ENCODE data around the gene TGIF1.
"Not testable (repeated sequence)": the region's sequence is repeated elsewhere in the genome, so short reads cannot be mapped to it uniquely, and the experiment has no call there.

Gene TGIF1

GRCh38 chr18:3457261-3457724 is 7.3 kb downstream of the TGIF1 start:
- DNase-seq = no peak

DNA sequence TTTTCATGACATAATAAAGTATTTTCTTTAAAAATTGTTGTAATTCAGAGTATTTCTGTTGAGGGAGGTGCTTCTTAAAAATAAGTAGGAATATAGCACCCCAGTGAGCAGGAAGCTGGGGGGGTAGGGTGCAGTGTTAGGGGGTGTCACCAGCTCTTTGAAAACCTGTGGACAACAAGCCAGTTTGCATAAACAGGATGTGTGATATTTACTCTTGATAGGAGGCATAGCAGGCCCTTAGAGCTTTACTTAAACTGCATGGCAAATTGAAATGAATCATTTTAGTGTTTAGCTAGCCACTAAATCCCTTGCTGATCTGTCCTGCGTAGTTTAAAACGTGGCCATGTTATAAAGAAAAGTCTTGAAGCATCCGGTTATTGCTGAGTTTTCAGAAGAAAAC is 8.4 kb downstream of the TGIF1 start:
- no peak for DNase-seq

- DNase-seq = no peak
Measured at GRCh38 chr18:3458952-3459853, 9.2 kb downstream of the TGIF1 start.

DNA sequence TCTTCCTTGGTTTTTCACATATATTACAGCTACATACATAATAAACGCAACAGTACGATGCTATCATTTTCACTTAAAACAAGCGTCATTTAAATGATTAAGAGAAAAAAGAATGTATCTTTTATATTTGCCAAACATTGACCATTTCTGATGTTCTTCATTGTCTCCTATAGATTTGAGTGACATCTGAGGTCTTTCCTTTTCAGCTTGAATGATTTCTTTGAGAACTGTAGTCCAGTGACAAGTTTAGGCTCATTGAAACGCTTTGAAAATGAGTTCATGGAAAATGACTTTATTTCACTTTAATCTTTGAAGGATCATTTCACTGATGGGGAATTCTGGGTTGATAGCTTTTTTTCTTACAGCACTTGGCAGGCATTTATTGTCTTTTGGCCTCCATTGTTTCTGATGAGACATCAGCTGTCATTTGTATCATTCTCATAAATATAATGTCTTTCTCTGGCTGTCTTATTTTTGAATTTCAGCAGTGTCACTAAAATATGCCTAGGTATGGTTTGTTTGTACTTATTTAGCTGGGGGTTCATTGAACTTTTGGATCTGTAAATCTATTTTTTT is 10.9 kb downstream of the TGIF1 start:
- no peak for DNase-seq

- no peak for DNase-seq
Measured at GRCh38 chr18:3461704-3462103, 11.7 kb downstream of the TGIF1 start.

DNA sequence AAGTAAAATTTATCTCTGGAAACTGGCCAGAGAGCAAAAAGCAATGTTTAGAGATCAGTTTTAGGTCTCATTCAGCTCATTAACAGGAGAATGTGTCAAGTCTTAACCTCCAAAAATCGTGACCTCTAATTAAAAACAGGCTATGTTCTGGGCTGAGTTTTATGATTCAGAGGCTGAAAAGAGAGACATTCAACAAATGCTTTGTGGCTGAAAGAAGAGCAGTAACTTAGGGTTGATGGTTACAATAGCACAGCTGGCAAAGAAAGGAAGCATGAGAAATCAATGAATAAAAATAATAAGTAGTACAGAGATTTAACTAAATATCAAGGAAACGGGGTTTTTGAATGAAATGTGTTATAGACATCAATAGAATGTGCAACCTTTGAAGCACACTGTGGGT is 13.1 kb downstream of the TGIF1 start:
- no peak for DNase-seq

DNA sequence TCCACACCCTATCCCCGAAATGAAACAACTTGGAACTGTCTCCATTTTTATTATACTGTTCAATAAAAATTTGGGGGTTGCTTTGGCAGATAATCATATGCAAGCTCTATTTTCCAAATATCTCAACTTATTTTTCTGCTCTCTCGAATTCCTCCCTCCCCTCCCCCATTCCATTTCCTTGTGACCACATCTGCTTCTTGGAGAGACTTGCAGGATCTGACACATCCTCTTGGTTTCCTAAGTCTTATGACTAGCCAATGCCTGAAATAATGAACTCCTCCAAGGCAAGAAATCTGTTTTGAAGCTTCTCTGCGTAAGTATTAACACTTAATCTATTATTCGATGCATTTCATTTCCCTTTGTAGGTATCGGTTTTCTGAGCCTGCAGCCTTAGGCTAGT is 16.1 kb downstream of the TGIF1 start:
- DNase-seq = no peak

DNA sequence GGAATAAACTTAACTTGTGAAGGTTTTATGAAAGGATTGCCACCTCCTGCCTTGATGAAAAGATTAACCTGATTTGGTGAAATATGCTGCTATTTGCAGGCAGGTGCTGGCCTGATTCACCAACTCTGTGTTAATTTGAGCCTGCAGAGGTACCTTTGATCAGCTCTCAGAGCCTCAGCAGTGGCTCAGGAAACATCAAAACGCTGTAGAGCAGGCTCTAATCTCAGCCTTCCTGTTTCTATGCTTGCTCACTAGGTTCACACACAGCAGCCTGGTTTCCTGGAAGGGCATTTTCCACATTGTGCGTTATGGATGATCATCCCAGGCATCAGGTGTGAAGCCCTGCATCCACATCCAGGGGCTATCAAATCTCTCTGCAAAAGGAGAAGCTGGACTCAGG is 16.9 kb downstream of the TGIF1 start:
- no peak for DNase-seq

GRCh38 chr18:3468066-3468705 is 18.2 kb downstream of the TGIF1 start:
- DNase-seq = no peak

GRCh38 chr18:3468833-3469232 is 18.9 kb downstream of the TGIF1 start:
- DNase-seq = no peak

DNA sequence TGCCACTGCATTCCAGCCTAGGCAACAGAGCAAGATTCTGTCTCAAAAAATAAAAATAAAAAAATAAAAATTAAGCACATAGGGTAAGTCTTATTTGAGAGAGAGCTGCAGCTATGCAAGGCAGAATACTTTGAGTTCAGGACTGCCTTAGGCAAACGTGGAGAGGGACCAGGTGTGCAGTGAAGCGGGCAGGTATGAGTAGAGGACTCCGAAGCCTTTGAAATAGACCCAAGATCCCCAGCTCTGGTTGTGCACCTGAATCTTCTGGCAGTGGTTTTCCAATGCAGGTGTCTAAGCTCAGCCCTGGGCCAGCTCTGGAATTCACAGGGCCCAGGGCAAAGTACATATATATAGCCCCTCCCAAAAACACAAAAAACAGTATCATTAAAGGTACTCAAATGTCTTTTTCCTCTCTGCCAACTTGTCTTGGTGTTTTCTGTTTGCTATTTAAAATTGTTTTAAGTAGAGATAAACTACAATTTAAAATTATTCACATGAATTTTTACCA is 21.2 kb downstream of the TGIF1 start:
- no peak for DNase-seq

DNA sequence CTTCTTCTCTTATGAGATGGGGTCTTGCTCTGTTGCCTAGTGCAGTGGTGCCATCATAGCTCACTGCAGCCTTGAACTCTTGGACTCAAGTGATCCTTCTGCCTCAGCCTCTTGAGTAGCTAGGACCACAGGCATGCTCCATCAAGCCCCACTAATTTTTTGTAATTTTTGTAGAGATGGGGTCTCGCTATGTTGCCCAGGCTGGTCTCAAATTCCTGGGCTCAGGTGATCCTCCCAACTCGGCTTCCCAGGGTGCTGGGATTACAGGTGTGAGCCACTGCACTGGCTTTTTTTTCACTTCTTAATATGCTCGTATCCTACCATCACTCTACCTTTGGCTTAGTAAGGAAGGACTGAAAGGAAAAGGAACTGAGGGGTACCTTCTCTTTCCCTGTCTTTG is 22.1 kb downstream of the TGIF1 start:
- not testable (repeated sequence) for DNase-seq

GRCh38 chr18:3472681-3473544 is 22.9 kb downstream of the TGIF1 start:
- no peak for DNase-seq

DNA sequence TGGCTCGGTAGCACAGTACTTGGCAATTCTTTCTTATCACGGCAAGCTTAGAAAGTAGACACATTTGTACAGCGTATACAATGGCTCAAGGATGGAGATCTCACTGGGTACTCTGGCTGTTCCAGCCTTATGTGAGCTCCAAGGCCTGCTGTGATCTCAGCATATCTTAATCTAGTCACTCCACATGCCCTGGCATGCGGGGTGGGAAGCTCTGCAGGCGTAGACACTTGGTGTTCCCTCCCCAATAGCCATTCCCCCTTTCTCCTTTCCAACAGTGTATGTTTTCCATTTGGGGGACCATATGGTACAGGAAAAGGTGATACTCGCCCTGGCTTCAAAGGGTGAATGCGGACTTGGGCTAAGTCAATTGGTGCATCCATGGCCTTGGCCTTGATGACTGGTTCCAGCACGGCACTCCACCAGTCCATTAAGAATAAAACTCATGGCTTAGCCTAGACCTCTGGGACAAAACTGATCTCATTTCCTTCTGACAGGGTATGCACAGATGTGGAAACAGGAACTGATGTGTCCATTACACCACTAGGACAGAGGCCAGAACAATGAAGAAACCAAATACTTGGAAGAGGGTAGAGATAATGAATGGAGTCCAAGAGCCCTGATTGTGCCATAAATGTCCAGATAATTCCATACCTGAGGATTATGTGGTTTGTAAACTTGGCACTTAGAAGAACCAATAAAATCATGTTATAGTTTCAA is 28.4 kb downstream of the TGIF1 start:
- no peak for DNase-seq

- no peak for DNase-seq
Measured at GRCh38 chr18:3479978-3480509, 30.1 kb downstream of the TGIF1 start.

DNA sequence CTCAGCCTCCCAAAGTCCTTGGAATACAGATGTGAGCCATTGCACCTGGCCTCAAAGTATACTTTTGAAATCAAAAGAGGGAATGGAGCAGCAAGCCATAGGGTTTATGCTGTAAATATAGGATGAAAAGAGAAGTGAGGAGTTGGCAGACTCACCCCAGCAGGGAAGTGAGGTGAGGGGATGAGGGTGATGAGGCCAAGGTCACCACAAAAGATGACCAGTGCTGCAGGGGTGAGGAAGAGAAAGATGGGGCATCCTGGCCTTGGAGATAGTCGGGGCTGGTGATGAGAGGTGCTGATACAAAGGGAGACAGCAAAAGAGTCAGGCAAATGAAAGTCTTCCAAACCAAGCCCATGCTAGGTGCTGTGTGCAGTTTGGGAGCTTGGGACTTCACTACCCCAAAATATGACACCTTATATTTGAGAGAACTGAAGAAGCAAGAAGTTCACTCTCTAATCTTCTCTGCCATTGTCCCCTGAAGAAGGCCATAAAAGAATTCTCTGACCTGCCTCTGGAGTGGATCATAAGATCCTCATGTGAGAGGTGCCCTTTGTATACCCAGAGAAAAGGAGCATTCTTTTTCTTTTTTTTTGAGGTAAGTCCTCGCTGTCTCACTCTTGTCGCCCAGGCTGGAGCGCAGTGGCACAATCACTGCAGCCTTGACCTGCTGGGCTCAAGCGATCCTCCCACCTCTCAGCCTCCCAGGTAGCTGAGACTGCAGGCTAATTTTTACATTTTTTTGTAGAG is 31.0 kb downstream of the TGIF1 start:
- no peak for DNase-seq

GRCh38 chr18:3481696-3482210 is 31.8 kb downstream of the TGIF1 start:
- DNase-seq = no peak

DNA sequence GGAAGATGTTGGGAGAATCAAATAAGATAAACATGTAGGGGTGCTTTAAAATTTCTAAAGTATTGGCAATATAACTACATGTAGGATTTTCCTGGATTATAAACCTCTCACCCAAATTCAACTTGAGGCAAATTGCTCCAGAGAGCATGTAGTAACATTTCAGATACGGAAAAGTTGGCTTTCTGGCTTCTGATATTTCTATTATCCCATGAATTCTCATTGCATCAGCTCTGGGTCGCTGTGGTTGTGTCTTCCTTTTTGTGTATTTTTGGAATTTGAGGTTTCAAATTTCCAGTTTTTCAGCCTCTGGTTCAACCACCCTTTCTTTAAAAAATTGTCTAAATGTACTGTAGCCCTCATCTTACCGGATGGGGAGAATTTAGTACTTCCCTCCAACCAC is 32.3 kb downstream of the TGIF1 start:
- no peak for DNase-seq

DNA sequence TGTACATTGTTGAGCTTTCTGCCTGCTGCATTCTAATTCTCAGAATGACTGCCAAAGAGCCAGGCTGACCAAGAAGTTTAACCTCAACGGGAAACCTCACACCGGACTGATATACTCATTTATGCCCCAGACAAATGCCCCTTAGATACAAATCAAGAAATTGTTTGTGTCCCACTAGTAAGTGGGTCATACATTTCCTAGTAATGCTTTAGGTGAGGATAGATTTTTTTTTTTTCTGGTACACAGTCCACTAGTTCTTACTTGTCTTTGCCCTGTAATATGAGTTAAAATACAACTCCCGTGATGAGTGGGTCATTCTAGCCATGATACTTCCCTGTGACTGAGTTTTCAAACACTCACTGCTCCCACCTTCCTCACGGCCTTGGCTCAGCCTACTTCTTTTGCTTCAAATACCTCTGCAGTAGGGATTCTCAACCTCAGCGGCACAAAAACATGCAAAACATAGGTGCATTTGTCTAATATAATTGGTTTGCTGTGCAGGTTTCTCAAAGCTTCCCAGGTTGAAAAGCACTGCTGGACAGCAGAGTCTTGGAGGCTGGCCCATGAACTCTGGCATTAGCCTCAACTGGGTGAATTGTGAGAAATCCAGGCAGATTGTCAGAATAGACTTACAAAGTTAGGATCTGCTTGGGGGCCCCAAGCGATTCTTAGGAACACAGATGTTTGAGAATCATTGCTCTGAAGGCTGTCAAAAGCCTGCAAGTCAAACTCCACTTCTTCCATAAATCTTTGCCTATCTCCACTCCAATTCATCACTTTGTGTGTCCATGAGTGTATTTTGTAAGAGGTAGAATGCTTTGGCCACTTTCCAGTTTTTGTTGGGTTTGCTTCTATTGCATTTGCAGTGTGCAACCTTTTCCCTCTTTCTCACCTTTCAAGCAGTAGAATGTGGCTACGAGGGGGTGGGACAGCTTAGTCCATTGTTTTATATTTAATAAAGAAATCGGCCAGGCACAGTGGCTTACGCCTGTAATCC is 35.5 kb downstream of the TGIF1 start:
- DNase-seq = no peak

DNA sequence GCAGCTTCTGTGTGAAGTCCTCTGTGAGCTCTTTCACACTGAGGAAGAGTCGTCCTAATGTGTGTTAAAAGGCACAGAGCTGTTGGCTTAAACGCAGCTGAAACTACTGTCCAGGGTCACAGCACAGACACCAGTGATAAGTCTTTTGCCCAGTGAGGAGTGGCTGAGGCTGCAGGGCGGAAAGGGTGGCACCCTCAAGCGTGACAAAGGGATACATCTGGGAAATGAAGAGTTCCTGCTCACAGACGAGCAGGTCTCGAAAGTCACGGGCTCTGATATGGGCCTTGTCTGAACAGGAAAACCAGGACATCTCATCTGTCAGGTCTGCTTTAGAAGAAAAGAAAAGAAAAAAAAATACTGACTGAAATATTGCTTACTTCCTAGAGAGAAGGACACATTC is 36.5 kb downstream of the TGIF1 start:
- DNase-seq = no peak

Measured in SIG-M5 (cell line).